Hematopoietic multipotent progenitor cell treated with erythropoietin and hydrocortisone succinate and interleukin-3 and kit ligand, for 4 days (in vitro differentiated cells): ENCODE measurements around the gene PDE4D.

Experiments used
- DNase-seq: peaks from one replicate; pipeline ENCODE4 v3.0.0-alpha.2; 2015

Gene PDE4D

GRCh38 chr5:59893429-59894227, at the start of gene PDE4D:
PDE4D (minus strand) TSS chr5:59893726.
- DNase-seq, result peak; percentile 78

- no peak for DNase-seq
These were observed 44.1 kb upstream of the PDE4D start for GRCh38 chr5:59937633-59938032.

GRCh38 chr5:59923465-59923864, 29.9 kb upstream of the PDE4D start:
- no peak for DNase-seq

- DNase-seq, result no peak
These were observed 28.7 kb upstream of the PDE4D start for GRCh38 chr5:59922220-59922619.

GRCh38 chr5:59921816-59922215, 28.3 kb upstream of the PDE4D start:
- no peak for DNase-seq

GRCh38 chr5:59919484-59919883, 26.0 kb upstream of the PDE4D start:
- DNase-seq, result peak; percentile 26

GRCh38 chr5:59917121-59917520, 23.6 kb upstream of the PDE4D start:
- no peak for DNase-seq

DNA sequence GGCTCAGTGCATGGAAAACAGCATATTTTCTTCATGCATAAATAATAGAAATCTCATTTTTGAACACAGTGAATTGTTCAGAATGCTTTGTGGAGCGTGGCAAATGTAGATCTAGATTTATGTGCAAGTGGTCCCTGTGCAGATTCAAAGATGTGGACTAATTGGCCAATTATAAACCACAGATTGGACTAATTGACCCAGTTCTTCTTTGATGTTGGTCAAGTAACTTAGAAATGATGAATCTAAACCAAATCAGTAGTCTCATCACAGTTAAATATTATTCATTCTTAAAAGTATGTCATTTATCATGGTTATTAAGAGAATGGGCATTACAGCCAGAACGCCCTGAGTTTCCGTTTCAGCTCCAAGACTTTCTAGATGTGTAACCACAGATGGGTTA, 11.7 kb upstream of the PDE4D start:
- DNase-seq, result no peak

GRCh38 chr5:59897075-59897474, 3.5 kb upstream of the PDE4D start:
- DNase-seq, result no peak

DNA sequence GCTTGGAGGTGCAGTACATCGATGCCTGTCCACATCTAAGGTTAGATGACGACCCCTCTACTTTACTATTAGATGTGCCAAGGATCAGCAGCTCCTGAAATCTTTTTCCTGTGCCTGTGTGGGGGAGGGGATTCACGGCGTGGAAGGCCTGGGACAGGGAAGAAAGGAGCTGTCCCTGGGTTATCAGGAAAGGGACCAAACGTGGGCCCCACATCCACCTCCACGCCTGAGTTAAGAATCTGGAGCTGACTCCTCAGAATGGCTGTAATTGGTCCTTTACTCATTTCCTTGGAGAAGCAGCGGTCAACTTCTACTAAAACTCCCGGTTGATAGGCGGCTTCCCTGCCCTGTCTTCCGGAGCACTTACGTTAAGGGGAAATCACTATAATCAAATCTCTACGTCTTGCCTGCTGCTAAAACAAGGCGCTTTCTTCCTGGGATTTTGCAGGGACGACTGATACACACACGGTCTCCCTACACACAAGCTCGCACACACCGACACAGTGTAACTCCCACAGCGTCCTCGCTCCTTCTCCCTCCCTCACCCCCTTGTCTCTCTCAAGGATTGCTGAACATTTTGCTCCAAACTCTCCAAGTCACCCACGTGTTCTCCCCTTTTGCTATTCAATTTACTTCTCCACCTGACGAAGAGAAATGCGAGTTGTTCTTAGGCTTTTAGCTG, 1.4 kb downstream of the PDE4D start:
- no peak for DNase-seq

- DNase-seq, result no peak
These were observed 6.3 kb downstream of the PDE4D start for GRCh38 chr5:59887274-59887673.

- DNase-seq, result no peak
These were observed 18.9 kb downstream of the PDE4D start for GRCh38 chr5:59874675-59875074.

DNA sequence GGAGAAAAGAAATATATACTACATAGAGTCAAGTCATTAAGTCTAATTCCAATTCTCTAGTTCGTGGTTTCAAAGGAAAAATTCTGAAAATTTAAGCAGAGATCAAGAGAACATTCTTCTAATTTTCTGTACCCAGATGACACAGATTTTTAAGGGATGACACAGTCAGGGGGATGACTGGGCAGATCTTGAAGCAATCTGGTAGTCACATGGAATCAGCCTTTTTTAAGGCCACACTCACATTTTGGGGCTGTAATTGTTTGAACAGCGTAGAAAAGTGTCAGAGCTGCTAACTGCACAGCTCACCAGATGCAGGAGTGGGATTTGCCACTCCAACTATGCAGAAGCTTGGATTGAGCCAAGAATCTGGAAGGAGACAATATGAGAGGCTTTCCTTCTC, 20.4 kb downstream of the PDE4D start:
- DNase-seq, result no peak

- DNase-seq, result no peak
These were observed 26.9 kb downstream of the PDE4D start for GRCh38 chr5:59866661-59867060.

- no peak for DNase-seq
These were observed 28.8 kb downstream of the PDE4D start for GRCh38 chr5:59864718-59865117.

GRCh38 chr5:59863777-59864176, 29.7 kb downstream of the PDE4D start:
- DNase-seq, result no peak

DNA sequence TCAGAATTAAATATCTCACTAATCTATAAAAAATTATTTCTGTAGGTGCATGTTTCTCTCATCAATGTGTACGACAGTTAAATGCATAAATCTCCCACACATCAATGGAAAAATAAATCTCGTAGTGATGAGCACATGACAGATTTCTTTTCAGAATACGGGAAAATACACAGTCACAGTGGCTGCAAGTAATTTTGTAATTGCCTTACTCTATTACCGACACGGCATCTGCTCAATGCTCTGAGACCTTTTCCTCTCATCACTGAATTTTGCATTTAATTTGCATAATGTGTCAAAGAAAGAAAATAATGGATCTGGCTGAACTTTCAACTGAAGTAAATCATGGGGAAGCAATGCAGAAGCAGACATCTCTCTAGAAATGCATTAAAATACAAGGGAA, 37.2 kb downstream of the PDE4D start:
- no peak for DNase-seq

DNA sequence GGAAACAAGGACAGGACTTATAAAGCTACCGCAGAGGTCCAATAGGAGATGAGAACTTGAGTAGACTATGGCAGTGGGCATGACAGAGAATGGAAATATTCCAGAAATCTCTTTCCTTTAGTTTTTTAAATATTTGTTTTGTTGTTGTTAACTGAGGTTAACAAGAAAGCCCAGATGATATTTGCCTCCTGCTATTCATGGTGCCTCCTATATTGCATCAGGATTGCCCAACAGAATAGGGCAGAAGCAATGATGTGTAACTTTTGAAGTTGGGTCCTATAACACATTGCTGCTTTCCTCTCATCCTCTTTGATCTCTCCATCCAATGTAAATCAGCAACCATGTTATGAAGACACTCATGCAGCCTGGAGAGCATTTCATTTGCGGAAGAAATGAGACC, 42.8 kb downstream of the PDE4D start:
- DNase-seq, result no peak

GRCh38 chr5:59847586-59847985, 45.9 kb downstream of the PDE4D start:
- no peak for DNase-seq

- DNase-seq, result no peak
These were observed 47.8 kb downstream of the PDE4D start for GRCh38 chr5:59845730-59846129.

DNA sequence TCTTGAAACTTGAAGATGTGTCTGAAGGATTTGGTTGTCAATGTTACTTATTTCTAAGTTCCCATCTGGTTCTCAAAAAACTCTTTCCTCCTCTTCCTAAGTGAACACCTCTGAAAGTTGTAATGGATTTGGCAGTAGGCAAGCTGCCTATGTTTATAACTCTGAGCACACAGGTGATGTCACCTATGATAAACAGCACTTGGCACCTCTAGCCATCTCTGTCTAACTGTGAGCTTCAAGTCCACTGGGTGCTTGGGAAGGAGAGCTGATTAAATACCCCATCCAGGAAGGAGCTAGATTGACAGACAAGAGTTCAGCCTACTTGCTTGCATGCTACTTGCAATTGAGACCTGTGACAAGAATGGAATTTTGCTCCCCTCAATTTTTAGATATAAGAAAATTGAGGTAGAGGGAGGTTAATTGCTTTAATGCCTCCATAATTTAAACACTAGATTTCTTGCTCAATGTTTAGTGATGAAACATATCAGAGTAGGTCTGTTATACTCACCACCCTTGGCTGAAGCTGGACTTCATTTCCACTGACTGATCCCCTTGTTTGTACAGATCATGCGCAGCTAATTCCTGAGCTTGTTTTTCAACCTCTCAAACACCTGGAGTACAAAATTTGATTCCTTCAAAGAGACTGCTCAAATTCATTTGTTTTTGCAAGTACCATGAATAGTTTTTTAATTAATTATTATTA, 49.9 kb downstream of the PDE4D start:
- DNase-seq, result no peak

DNA sequence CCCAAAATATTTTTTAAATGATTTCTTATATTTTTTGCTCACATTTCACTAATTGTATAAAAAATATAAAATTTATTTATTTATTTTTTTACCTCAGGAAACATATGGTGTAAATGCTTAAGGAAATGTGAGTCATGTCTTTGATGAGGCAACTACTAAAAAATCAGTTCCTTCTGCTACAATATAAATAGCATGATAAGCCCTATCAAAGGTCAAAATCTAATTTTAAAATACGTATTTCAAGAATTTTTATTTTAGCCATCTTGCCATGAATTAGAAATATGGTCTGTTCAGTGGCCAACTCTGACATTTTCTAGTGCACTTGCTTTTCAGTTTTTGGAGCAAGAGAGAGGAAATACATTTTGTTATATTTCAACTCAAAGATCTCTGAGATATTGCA, 50.5 kb downstream of the PDE4D start:
- no peak for DNase-seq

GRCh38 chr5:59840200-59840601, 53.3 kb downstream of the PDE4D start:
- no peak for DNase-seq

GRCh38 chr5:59838989-59839388, 54.5 kb downstream of the PDE4D start:
- DNase-seq, result no peak
